GM12872 (cell line): ENCODE measurements around the gene HNRNPF.

ENCODE experiments used
- CTCF ChIP-seq: IDR thresholded peaks from 3 replicates; pipeline ENCODE4 v1.5.1; 2011; ENCODE audit warnings: low read depth, mild to moderate bottlenecking, low read length, moderate library complexity; ENCODE audit not compliant: insufficient read depth

HNRNPF gene

DNA sequence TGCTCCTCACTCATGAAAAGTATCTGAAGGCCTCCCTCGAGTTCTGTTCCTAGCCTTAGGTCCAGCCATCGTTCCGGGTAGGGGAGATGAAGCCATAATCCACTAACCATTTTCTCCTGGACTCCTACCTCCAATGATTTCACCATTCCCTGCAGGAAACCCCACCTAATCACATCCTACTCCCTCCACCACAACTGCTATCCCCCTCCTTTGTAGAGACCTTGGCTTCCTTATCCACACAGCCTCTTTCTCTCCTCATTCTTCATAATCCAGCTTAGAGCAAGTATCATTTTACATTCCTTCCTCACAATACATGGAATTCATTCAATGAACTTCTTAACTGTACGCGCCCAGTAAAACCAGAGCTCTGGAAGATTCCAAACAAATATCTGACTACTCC lies 18.7 kb downstream of the HNRNPF start:
- TF ChIP-seq CTCF, result no peak

- TF ChIP-seq CTCF, result no peak
These were observed 19.1 kb downstream of the HNRNPF start for GRCh38 chr10:43389867-43390266.

- no peak for TF ChIP-seq CTCF
These were observed 21.3 kb downstream of the HNRNPF start for GRCh38 chr10:43387678-43388032.

GRCh38 chr10:43386981-43387677 lies 21.9 kb downstream of the HNRNPF start:
- no peak for TF ChIP-seq CTCF

- no peak for TF ChIP-seq CTCF
These were observed 22.4 kb downstream of the HNRNPF start for GRCh38 chr10:43386549-43386948.

- TF ChIP-seq CTCF, result no peak
These were observed 23.5 kb downstream of the HNRNPF start for GRCh38 chr10:43385412-43386004.

GRCh38 chr10:43384252-43385221 lies 24.4 kb downstream of the HNRNPF start:
- TF ChIP-seq CTCF, result no peak
